Endothelial cell of umbilical vein (primary cell): Measurements from ENCODE around the gene SORCS3. TPM values are rescaled to one million over a fixed set of nuclear protein-coding genes. Genes with fewer than 3 reads are reported as not detected.

Source experiments
- BruUV-seq: library from RNA; stranded (reverse); fragments of 400-500 nt; replicated peaks from 2 replicates; lab custom pipeline; 2021; lab: Mats Ljungman, UMichigan
- CTCF ChIA-PET: fragments of 300-600, 350-600 bp; sonication (Branson Sonifier 250); formaldehyde crosslinking; loops from one replicate; lab custom pipeline; 2021; ENCODE audit warnings: antibody characterized with exemption, inconsistent platforms; lab: Charles Lee
- POLR2A ChIA-PET: fragments of 300-600, 350-600 bp; sonication (Branson Sonifier 250); formaldehyde crosslinking; loops from one replicate; lab custom pipeline; 2021; ENCODE audit warnings: antibody characterized with exemption, inconsistent platforms; lab: Charles Lee
- DNase-seq: peaks from one replicate; pipeline ENCODE4 v3.0.0-alpha.2; 2011; ENCODE audit warnings: low read depth, low spot score
- FAIRE-seq: peaks from 2 replicates; lab custom pipeline; 2011; peaks lifted over from hg19 to GRCh38; lab: Jason Lieb, UNC
- H2AFZ ChIP-seq: 2 replicates; pipeline ENCODE4 v1.6.0; 2012; ENCODE audit warnings: low read depth, low read length, control low read depth, inconsistent platforms
- H3K27ac ChIP-seq: 2 replicates; pipeline ENCODE4 v1.5.1; 2011; ENCODE audit warnings: low read depth, mild to moderate bottlenecking, control low read depth, low read length, moderate library complexity; ENCODE audit not compliant: insufficient read depth
- H3K27me3 ChIP-seq, 2 experiments: 2 replicates each; pipeline versions ENCODE4 v1.6.0 to v1.6.1; 2011; ENCODE audit warnings: low read length in 2 of 2, mixed read lengths in 1 of 2; ENCODE audit not compliant: control insufficient read depth in 2 of 2, insufficient read depth in 2 of 2
- H3K36me3 ChIP-seq, 2 experiments: 2 replicates in 1 of 2; 3 replicates in 1 of 2; pipeline ENCODE4 v1.5.1; 2011; ENCODE audit warnings: low read length in 2 of 2, mild to moderate bottlenecking in 1 of 2, moderate library complexity in 1 of 2; ENCODE audit not compliant: control insufficient read depth in 2 of 2, insufficient read depth in 2 of 2; ENCODE audit errors: extremely low read depth in 1 of 2
- H3K4me1 ChIP-seq: 3 replicates; pipeline ENCODE4 v1.5.1; 2011; ENCODE audit warnings: mild to moderate bottlenecking, low read length; ENCODE audit not compliant: control insufficient read depth, insufficient read depth; ENCODE audit errors: extremely low read depth
- H3K4me2 ChIP-seq: 2 replicates; pipeline ENCODE4 v1.6.1; 2011; ENCODE audit warnings: low read length, control low read depth, mixed read lengths; ENCODE audit not compliant: insufficient read depth
- H3K4me3 ChIP-seq, 3 experiments: fragments of 200-600 bp in 1 of 3; sonication (generic), shearing (Covaris generic) in 1 of 3; replicated peaks in 1 of 3; 2 replicates each; pipeline ENCODE4 v1.5.1; 2011 to 2016; ENCODE audit warnings: control low read depth in 3 of 3, low read length in 3 of 3, mild to moderate bottlenecking in 2 of 3, inconsistent platforms in 1 of 3, low read depth in 1 of 3, moderate library complexity in 1 of 3; ENCODE audit not compliant: insufficient read depth in 1 of 3
- H3K79me2 ChIP-seq: 2 replicates; pipeline ENCODE4 v1.6.0; 2012; ENCODE audit warnings: low read length, inconsistent platforms; ENCODE audit not compliant: control insufficient read depth, insufficient read depth
- H3K9ac ChIP-seq: replicated peaks from 2 replicates; pipeline ENCODE3; 2011; ENCODE audit warnings: low read length, control low read depth; ENCODE audit not compliant: insufficient read depth; ENCODE audit errors: extremely low read depth
- H3K9me1 ChIP-seq: replicated peaks from 3 replicates; pipeline ENCODE4 v1.6.0; 2011; ENCODE audit warnings: mild to moderate bottlenecking, low read length; ENCODE audit not compliant: control insufficient read depth, insufficient read depth; ENCODE audit errors: extremely low read depth
- H3K9me3 ChIP-seq: replicated peaks from 2 replicates; pipeline ENCODE4 v1.5.1; 2012; ENCODE audit warnings: low read length, inconsistent platforms; ENCODE audit not compliant: control insufficient read depth, insufficient read depth
- H4K20me1 ChIP-seq: replicated peaks from 2 replicates; pipeline ENCODE3; 2011; ENCODE audit warnings: mild to moderate bottlenecking, low read length; ENCODE audit not compliant: control insufficient read depth, insufficient read depth; ENCODE audit errors: extremely low read depth
- CTCF ChIP-seq, 2 donors: IDR thresholded peaks; 1 replicate in 1 of 2; 2 replicates in 1 of 2; pipeline ENCODE4 v1.5.1; 2011; ENCODE audit warnings: low read length in 2 of 2, mild to moderate bottlenecking in 2 of 2, moderate library complexity in 2 of 2, control low read depth in 1 of 2, inconsistent platforms in 1 of 2, low read depth in 1 of 2; ENCODE audit not compliant: insufficient read depth in 1 of 2; ENCODE audit errors: extremely low read depth in 1 of 2
- EZH2 ChIP-seq: IDR thresholded peaks from 2 replicates; pipeline ENCODE4 v1.6.1; 2012; ENCODE audit warnings: borderline replicate concordance, low read depth, mild to moderate bottlenecking, moderate library complexity, low read length, inconsistent platforms; ENCODE audit not compliant: severe bottlenecking
- FOS ChIP-seq: IDR thresholded peaks from 2 replicates; pipeline ENCODE4 v1.6.1; 2011; ENCODE audit warnings: mild to moderate bottlenecking, low read length, moderate library complexity, borderline replicate concordance; ENCODE audit not compliant: insufficient read depth
- GATA2 ChIP-seq: IDR thresholded peaks from 2 replicates; pipeline ENCODE4 v1.7.0; 2011; ENCODE audit warnings: low read depth, mild to moderate bottlenecking, moderate library complexity, mixed read lengths, low read length; ENCODE audit not compliant: insufficient read length, insufficient read depth
- JUN ChIP-seq: IDR thresholded peaks from 2 replicates; pipeline ENCODE4 v1.6.1; 2011; ENCODE audit warnings: borderline replicate concordance, low read depth; ENCODE audit not compliant: insufficient read length, insufficient read depth
- MAX ChIP-seq: IDR thresholded peaks from 2 replicates; pipeline ENCODE4 v1.6.1; 2011; ENCODE audit not compliant: insufficient read depth, insufficient read length
- MYC ChIP-seq: IDR thresholded peaks from one replicate; pipeline ENCODE4 v1.6.1; 2011; ENCODE audit warnings: mild to moderate bottlenecking, low read depth, low read length
- POLR2A ChIP-seq: IDR thresholded peaks from 2 replicates; pipeline ENCODE4 v1.6.1; 2012; ENCODE audit warnings: low read depth, mild to moderate bottlenecking, control low read depth, low read length
- POLR2AphosphoS5 ChIP-seq: IDR thresholded peaks from 2 replicates; pipeline ENCODE4 v1.6.1; 2012; ENCODE audit warnings: low read depth, mild to moderate bottlenecking, control low read depth, low read length, moderate library complexity; ENCODE audit not compliant: insufficient read depth
- dilution Hi-C: fragments of 300-500 bp; cut with MboI; formaldehyde crosslinking; loops from one replicate; pipeline ENCODE4 v1.15.0; 2019; ENCODE audit warnings: low sequenced_read_pairs; ENCODE audit not compliant: extremely low pct_ligation_motif_present
- intact Hi-C: fragments of 100-400 bp; cut with micrococcal nuclease; formaldehyde crosslinking; loops from one replicate; pipeline ENCODE4 v1.10.0; 2022
- polyA plus RNA-seq, 4 experiments: library from polyadenylated mRNA; depleted of rRNA in 3 of 4; stranded (reverse) in 3 of 4; unstranded in 1 of 4; fragments of >200 nt; gene quantifications; 2 replicates each; pipeline versions ENCODE4 v1.2.1 to v1.2.3, GENCODE V29; 2011 to 2012; ENCODE audit warnings: missing spikeins in 1 of 4
- total RNA-seq: library from RNA; stranded (reverse); gene quantifications from 2 replicates; pipeline ENCODE4 v1.2.3, GENCODE V29; 2021

SORCS3 gene
- total and polyA plus RNA-seq, 2 donors (not counting 3 experiments of a cell fraction or from before 2014, with no cell fraction given): not detected

GRCh38 chr10:105189463-105189800, 548.3 kb downstream of the SORCS3 start:
- Histone ChIP-seq H3K79me2 (no peaks in the 10 kb centered on the region), H3K27ac (no peak overlapping the region), H3K9me3 (peaks cover 4% of the 10 kb centered on the region), H2AFZ (no peak overlapping the region), H4K20me1 (no peaks in the 10 kb centered on the region), H3K4me2 (no peak overlapping the region), H3K4me3 (no peak overlapping the region), H3K36me3 (no peaks in the 10 kb centered on the region), H3K27me3 (no peaks in the 10 kb centered on the region), H3K9me1 (no peaks in the 10 kb centered on the region), H3K4me1 (no peaks in the 10 kb centered on the region), H3K9ac (no peak overlapping the region)
- DNase-seq (no peak), FAIRE-seq (no peak)
- ChIA-PET CTCF (no interaction called here), POLR2A (no interaction called here)
- intact Hi-C loops (no loop called here), dilution Hi-C loops (no loop called here)
- TF ChIP-seq POLR2A (no peak), MYC (no peak), CTCF (IDR thresholded peaks at IDR 0.05; ENCODE audit: extremely low read depth in 1 of 2, insufficient read depth in 1 of 2, low read depth in 1 of 2, low read length in 2 of 2) (no peak), EZH2 (no peak), POLR2AphosphoS5 (no peak), GATA2 (no peak), FOS (no peak), MAX (no peak), JUN (no peak)
- BruUV-seq: no TSS peak
